Calu3 (cell line): ENCODE measurements around the gene MELTF. TPM values are rescaled to one million over a fixed set of nuclear protein-coding genes. Genes with fewer than 3 reads are reported as not detected.
"Not testable (repeated sequence)": the region's sequence is repeated elsewhere in the genome, so short reads cannot be mapped to it uniquely, and the experiment has no call there.

Experiments used
- BruUV-seq: library from RNA; stranded (reverse); fragments of 400-500 nt; replicated peaks from 2 replicates; lab custom pipeline; 2021; lab: Mats Ljungman, UMichigan
- CTCF ChIA-PET: fragments of 300-600 bp; sonication (Branson Sonifier 250); formaldehyde crosslinking; loops from one replicate; lab custom pipeline; 2022; ENCODE audit warnings: antibody characterized with exemption; lab: Charles Lee
- DNase-seq: peaks from one replicate; pipeline ENCODE4 v3.0.0; 2022
- H3K27ac Mint-ChIP-seq: one replicate; pipeline ENCODE4 v1.8.0; 2022; ENCODE audit warnings: mixed read lengths; ENCODE audit not compliant: unreplicated experiment
- H3K27me3 Mint-ChIP-seq: one replicate; pipeline ENCODE4 v1.8.0; 2022; ENCODE audit warnings: mixed read lengths; ENCODE audit not compliant: unreplicated experiment
- H3K36me3 Mint-ChIP-seq: one replicate; pipeline ENCODE4 v1.8.0; 2022; ENCODE audit warnings: mild to moderate bottlenecking, moderate library complexity, mixed read lengths; ENCODE audit not compliant: insufficient read depth, unreplicated experiment
- H3K4me1 Mint-ChIP-seq: one replicate; pipeline ENCODE4 v1.8.0; 2022; ENCODE audit warnings: mild to moderate bottlenecking, low read depth, mixed read lengths; ENCODE audit not compliant: unreplicated experiment
- H3K4me3 Mint-ChIP-seq: one replicate; pipeline ENCODE4 v1.8.0; 2022; ENCODE audit warnings: mild to moderate bottlenecking, low read depth, moderate library complexity, mixed read lengths; ENCODE audit not compliant: unreplicated experiment
- H3K9me3 Mint-ChIP-seq: one replicate; pipeline ENCODE4 v1.8.0; 2022; ENCODE audit warnings: low read depth, mixed read lengths; ENCODE audit not compliant: unreplicated experiment
- CTCF ChIP-seq: fragments of 200-600 bp; IDR thresholded peaks from one replicate; pipeline ENCODE4 v1.8.0; 2022; ENCODE audit warnings: antibody characterized with exemption; ENCODE audit not compliant: unreplicated experiment
- intact Hi-C: fragments of 100-400 bp; cut with micrococcal nuclease; formaldehyde crosslinking; loops from one replicate; pipeline ENCODE4 v1.10.0; 2022; ENCODE audit not compliant: unreplicated experiment
- total RNA-seq: library from RNA; stranded (reverse); gene quantifications from 2 replicates; pipeline ENCODE4 v1.2.3, GENCODE V29; 2022

The MELTF gene
- total RNA-seq, 1 experiment from 2014 or later: 39.0 TPM

GRCh38 chr3:197040658-197041057, 11.0 kb upstream of the MELTF start:
- no peak for TF ChIP-seq CTCF
- no peak for DNase-seq
- Mint-ChIP-seq H3K27me3 (no peaks in the 10 kb centered on the region), H3K4me1 (no peaks in the 10 kb centered on the region), H3K27ac (no peak overlapping the region), H3K36me3 (peaks cover 27% of the 10 kb centered on the region), H3K9me3 (no peaks in the 10 kb centered on the region), H3K4me3 (no peak overlapping the region)
- intact Hi-C loops: no loop called here
- CTCF ChIA-PET: interaction anchor here (0.6 kb wide), 1 partner anchor 737 kb away, joined by 3 read pairs; no protein-coding TSS in a partner anchor
- BruUV-seq: no TSS peak

GRCh38 chr3:197038679-197039462, 9.3 kb upstream of the MELTF start:
- intact Hi-C loops: no loop called here
- Mint-ChIP-seq H3K27me3 (peaks cover 14% of the 10 kb centered on the region), H3K9me3 (no peaks in the 10 kb centered on the region), H3K4me3 (no peak overlapping the region), H3K27ac (no peak overlapping the region), H3K36me3 (peaks cover 19% of the 10 kb centered on the region), H3K4me1 (no peaks in the 10 kb centered on the region)
- no TSS peak for BruUV-seq
- no peak for TF ChIP-seq CTCF
- CTCF ChIA-PET: interaction anchor here (0.6 kb wide), 1 partner anchor 527 kb away, joined by 3 read pairs; no protein-coding TSS in a partner anchor
- DNase-seq: no peak

GRCh38 chr3:197035577-197035976, 6.0 kb upstream of the MELTF start:
- DNase-seq: no peak
- no peaks in the 10 kb centered on the region for H3K9me3 Mint-ChIP-seq
- no peak overlapping the region for H3K27ac Mint-ChIP-seq
- no peak for TF ChIP-seq CTCF
- no peak overlapping the region for H3K4me3 Mint-ChIP-seq
- TSS peak; percentile 8 for BruUV-seq
- peaks cover 31% of the 10 kb centered on the region for H3K36me3 Mint-ChIP-seq
- intact Hi-C loops: no loop called here
- H3K27me3 Mint-ChIP-seq: peaks cover 14% of the 10 kb centered on the region
- peaks cover 16% of the 10 kb centered on the region for H3K4me1 Mint-ChIP-seq
- CTCF ChIA-PET: no interaction called here

GRCh38 chr3:197034778-197035177, 5.2 kb upstream of the MELTF start:
- BruUV-seq, H3K4me3 Mint-ChIP-seq, DNase-seq, H3K9me3 Mint-ChIP-seq, CTCF ChIA-PET, intact Hi-C loops: not testable (repeated sequence)
- Mint-ChIP-seq H3K4me1 (peaks cover 23% of the 10 kb centered on the region), H3K27ac (peak overlapping the region; percentile 29), H3K27me3 (peaks cover 14% of the 10 kb centered on the region), H3K36me3 (peaks cover 34% of the 10 kb centered on the region)

- Mint-ChIP-seq H3K27me3 (peaks cover 14% of the 10 kb centered on the region), H3K27ac (peak overlapping the region; percentile 45), H3K36me3 (peaks cover 38% of the 10 kb centered on the region), H3K4me1 (peaks cover 23% of the 10 kb centered on the region)
- H3K9me3 Mint-ChIP-seq, DNase-seq, BruUV-seq, H3K4me3 Mint-ChIP-seq, CTCF ChIA-PET, intact Hi-C loops: not testable (repeated sequence)
Measured at GRCh38 chr3:197033764-197034163, 4.1 kb upstream of the MELTF start.
